Endometrial microvascular endothelial cells (primary cell): ENCODE results near the gene RIPOR3. TPM values are rescaled to one million over a fixed set of nuclear protein-coding genes. Genes with fewer than 3 reads are reported as not detected.
"Not testable (repeated sequence)": the region's sequence is repeated elsewhere in the genome, so short reads cannot be mapped to it uniquely, and the experiment has no call there.

Source experiments
- in situ Hi-C: cut with HindIII; loops from 2 replicates; pipeline ENCODE4 v1.10.0; 2017; ENCODE audit warnings: low sequenced_read_pairs, low pct_unique_long_range_greater_than_20kb; ENCODE audit errors: inconsistent ontology term
- total RNA-seq: library from RNA; depleted of rRNA; stranded (reverse); fragments of >200 nt; gene quantifications from one replicate; pipeline ENCODE4 v1.2.3, GENCODE V29; 2015; ENCODE audit errors: inconsistent ontology term

Gene RIPOR3
- total RNA-seq, 1 donor from 2014 or later = not detected

GRCh38 chr20:50600281-50600895 is 91.0 kb downstream of the RIPOR3 start:
- in situ Hi-C loops = no loop called here

- in situ Hi-C loops = not testable (repeated sequence)
Observed at GRCh38 chr20:50598768-50599167, 92.6 kb downstream of the RIPOR3 start.

DNA sequence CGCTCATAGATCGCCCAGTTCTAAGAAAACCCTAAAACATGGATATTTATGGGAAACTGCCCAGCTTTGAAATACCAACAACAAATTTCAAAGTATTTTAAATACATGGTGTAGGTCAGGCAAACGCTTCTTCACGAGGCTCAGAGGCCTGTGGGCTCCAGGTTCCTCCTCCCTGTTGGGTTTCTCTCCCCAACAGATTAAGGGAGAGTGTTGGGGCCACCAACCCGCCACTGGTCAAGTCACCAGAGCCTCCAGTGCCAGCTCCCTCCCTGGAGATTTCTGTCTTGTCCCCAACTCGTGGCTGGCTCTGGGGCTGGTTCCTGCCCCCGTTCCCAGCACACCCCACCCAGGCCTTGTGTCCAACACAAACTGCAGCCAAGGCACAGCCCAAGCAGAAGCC is 93.3 kb downstream of the RIPOR3 start:
- in situ Hi-C loops = no loop called here

DNA sequence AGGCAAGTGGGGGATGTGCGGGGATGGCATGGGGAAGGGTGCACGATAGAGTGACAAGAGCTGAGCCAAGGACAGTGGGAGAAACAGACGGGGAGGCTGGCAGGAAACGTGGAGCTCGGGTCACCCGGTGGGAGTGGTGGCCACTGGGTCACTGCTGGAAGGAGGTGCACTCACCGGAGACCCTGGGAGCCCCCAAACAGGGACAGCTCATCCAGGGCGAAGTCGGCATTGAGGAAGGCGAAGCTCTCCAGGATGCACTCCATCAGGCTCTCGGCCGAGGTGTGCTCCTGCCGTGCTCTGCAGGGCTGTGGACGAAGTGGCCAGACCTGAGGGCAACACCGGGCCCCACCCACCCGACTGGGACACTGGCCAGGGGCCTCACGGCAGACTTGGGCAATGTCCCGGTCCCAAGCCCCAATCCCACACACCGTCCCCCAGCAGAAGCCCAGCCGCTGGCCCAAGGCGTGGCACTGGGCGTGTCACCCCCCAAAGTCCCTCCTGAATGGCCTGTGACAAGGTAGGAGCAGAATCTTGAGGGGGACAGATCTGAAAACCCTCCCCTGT is 93.9 kb downstream of the RIPOR3 start:
- in situ Hi-C loops = no loop called here

DNA sequence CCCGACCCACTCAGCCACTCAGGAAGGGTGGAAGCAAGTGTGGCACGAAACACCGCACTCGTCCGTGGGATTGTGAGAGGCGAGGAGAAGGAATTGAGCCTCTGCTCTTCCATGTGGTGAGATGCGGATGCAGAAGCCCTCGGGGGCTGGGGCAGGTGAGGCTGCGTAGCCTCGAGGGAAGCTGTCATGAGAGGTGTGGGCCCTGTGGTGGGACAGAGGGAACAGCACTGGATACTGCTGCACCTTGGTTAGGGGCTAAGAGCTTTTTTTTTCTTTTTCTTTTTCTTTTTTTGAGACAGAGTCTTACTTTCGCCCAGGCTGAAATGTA is 94.7 kb downstream of the RIPOR3 start:
- in situ Hi-C loops = no loop called here

- in situ Hi-C loops = no loop called here
Observed at GRCh38 chr20:50595988-50596693, 95.2 kb downstream of the RIPOR3 start.

DNA sequence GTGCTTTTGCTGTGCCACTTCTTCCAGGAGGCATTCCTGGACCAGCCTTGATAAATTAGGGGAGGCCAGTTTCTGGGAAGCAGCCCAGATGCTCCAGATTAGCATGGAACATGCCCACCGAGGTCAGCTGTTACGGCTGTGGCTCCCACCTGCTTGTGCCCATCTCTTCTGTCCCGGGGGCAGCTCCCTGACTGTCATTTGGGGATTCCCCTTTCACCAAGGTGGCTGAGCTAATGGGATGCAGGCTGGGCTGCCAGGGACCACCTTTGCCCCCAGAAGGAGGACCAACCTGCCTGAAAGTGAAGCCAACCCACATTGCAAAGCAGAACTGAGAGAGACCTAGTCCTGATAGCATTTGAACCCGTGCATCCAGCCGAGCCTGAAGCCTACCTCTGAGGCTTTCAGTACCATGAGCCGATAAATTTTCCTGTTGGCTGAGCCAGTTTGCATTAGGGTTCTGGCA is 95.9 kb downstream of the RIPOR3 start:
- in situ Hi-C loops = no loop called here

DNA sequence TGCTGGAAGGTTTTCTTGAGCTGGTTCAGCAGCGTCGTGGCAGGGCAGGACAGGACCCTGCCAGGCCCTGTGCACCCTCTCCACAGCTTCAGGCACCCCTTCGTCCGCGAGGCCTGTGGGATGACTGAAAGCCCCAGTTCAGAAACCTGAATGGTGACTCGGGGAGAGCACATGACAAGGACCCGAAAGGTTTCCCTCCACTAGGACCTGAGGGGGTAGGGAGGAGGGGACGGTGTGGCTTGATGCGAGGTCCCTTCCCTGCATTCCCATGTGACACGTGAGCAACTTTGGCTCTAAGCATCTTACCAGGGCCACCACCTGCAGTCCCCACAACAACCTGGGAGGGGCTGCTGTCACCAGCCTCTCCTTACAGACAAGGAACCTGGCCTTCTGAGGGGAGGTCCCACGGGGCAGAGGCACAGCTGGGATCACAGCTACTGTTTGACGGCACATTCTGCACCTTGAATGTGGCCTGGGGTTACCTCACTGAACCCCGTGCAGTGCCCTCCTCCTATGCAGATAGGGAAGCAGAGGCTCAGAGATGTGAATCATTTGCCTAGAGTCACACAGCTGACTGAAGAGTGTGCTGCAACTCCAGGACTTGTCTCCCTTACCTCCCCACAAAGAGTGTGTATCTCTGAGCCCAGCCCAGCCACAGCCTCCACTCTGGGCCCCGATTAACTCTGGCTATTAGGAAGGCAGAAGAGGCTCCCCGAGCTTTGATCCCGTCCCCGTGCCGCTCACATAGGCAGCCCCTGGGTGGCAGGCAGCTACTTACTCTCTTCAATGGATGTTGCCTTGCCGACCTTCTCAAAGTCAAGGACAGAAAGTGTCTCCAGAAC is 96.5 kb downstream of the RIPOR3 start:
- in situ Hi-C loops = no loop called here

GRCh38 chr20:50594231-50594590 is 97.1 kb downstream of the RIPOR3 start:
- in situ Hi-C loops = no loop called here

DNA sequence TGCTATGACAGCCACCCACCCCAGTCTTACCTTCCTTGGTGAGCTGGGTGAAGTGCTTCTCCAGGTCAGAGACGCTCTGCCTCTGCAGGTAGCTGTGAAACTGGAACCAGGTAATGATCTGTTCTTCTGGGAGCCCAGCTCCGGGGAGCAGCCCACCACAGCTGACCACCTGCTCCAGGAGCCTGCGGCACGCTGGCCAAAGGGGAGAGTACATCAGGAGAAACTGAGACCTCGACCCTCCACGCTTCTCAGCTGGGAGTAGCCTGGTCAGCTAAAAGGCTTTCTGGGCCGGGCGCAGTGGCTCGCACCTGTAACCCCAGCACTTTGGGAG is 98.4 kb downstream of the RIPOR3 start:
- in situ Hi-C loops = no loop called here

GRCh38 chr20:50592282-50593004 is 98.9 kb downstream of the RIPOR3 start:
- in situ Hi-C loops = no loop called here

DNA sequence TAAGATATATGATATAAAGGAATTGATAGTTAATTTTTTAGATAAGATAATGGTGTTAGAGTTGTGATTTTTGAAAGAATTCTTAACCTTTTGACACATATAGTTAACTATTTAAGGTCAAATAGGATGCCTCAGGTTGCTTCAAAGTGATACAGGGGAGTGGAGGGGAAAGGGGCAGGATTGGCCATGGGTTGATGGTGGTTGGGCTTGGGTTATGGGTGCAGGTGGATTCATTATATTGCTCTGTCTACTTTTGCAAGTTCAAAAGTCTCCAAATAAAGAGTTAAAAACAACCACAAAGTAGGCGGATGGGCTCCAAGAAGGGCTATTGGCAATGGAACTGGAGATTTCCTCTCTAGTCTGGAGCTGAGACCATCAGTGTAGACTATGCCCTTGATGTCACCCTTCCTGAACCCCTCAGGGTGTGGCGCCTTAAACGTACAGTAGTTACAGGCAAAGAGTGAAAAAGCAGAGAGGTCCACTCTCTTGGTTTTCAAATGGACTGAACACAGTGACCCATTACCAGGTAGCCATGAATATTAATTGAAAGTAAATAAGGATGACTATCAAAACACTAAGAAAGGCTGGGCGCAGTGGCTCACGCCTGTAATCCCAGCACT is 100.0 kb downstream of the RIPOR3 start:
- in situ Hi-C loops = no loop called here

DNA sequence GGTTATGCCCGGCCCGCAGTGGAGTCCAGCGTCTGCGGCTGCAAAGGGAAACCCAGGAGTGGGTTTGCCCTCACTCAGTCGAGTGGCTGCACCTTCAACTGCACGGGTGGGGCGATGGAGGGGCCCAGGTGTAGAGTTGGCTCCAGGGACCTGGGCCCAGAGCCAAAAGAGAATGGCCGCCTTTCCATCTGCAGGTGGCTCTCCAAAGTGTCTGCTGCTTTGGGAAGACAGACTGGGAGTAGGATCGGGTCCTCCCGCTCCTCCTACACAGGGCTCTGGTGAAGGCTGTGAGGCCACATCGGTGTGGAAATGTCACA is 101.0 kb downstream of the RIPOR3 start:
- in situ Hi-C loops = no loop called here

DNA sequence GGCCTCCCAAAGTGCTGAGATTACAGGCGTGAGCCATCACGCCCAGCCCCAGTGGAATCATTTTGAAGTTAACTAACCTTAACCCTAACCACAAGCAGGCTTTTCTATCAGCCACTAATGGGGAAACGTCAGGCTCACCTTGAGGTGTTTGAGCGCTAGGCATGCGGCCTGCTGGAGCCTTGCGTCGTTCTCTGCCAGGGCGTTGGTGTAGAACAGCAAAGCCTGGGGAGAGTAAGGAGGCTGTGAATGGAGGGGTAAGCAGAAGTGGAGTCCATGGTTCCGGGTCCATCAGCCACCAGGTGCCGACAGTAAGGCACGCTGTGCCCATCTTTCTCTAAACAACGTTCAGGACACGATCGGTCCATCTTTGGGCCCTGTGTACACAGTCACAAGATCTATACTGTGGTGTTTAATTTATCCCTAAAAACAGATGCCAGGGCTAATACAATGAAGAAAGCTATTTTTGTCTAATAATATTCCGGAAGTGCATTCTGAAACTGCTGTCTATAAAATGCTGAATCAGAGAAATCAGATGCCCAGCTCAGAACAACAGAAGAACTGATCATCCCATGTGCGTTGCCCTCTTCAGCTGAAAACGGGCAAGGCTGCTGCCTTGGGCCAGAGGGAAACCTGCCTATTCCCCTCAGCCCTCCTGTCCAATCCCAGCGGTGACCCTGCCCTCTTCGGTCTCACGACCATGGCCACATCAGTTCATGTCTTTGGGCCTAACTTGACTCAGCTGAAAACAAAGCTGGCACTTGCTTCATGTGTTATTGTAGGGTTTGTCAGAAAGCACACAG is 101.6 kb downstream of the RIPOR3 start:
- in situ Hi-C loops = no loop called here

GRCh38 chr20:50588034-50588736 is 103.2 kb downstream of the RIPOR3 start:
- in situ Hi-C loops = no loop called here

GRCh38 chr20:50587291-50587961 is 103.9 kb downstream of the RIPOR3 start:
- in situ Hi-C loops = no loop called here

- in situ Hi-C loops = no loop called here
Observed at GRCh38 chr20:50586531-50587232, 104.7 kb downstream of the RIPOR3 start.
